Testis (tissue), 3 donors: ENCODE data around the gene NACA2. TPM values are rescaled to one million over a fixed set of nuclear protein-coding genes. Genes with fewer than 3 reads are reported as not detected.

Source experiments
- DNase-seq: peaks from one replicate; pipeline ENCODE4 v3.0.0-alpha.2; 2019
- H3K27ac ChIP-seq, 2 donors: fragments of 200-600 bp; sonication (generic); one replicate each; pipeline ENCODE4 v1.5.1; 2019
- H3K27me3 ChIP-seq: fragments of 200-600 bp; sonication (generic); one replicate; pipeline ENCODE4 v1.5.1; 2019
- H3K36me3 ChIP-seq: fragments of 200-600 bp; sonication (generic); one replicate; pipeline ENCODE4 v1.5.1; 2017; ENCODE audit warnings: low read depth; ENCODE audit errors: missing control alignments
- H3K4me1 ChIP-seq: fragments of 200-600 bp; sonication (generic); one replicate; pipeline ENCODE4 v1.5.1; 2019
- H3K4me3 ChIP-seq, 2 donors: fragments of 200-600 bp; sonication (generic); one replicate each; pipeline ENCODE4 v1.5.1; 2017 to 2019
- H3K9me3 ChIP-seq: fragments of 200-600 bp; sonication (generic); one replicate; pipeline ENCODE4 v1.5.1; 2017
- CTCF ChIP-seq, 3 experiments: fragments of 450-650 bp in 2 of 3; fragments of 200-600 bp in 1 of 3; sonication (generic) in 1 of 3; IDR thresholded peaks; one replicate each; pipeline ENCODE4 v1.5.1; 2016 to 2019; ENCODE audit warnings: antibody characterized with exemption in 3 of 3, mild to moderate bottlenecking in 2 of 3, moderate library complexity in 1 of 3
- POLR2A ChIP-seq: fragments of 450-650 bp; IDR thresholded peaks from one replicate; pipeline ENCODE4 v1.6.1; 2017; ENCODE audit warnings: antibody characterized with exemption, mild to moderate bottlenecking, moderate library complexity
- WGBS, 2 donors: methylation state at CpG; one replicate each; pipeline ENCODE4 v1.1.5; 2018; 5-methylcytosine and 5-hydroxymethylcytosine counted together
- intact Hi-C: fragments of 100-400 bp; cut with DNase I; formaldehyde crosslinking; loops from one replicate; pipeline ENCODE4 v1.15.1; 2023; ENCODE audit warnings: low total_unique reads
- polyA plus RNA-seq: library from polyadenylated mRNA; stranded (reverse); fragments of 350-450 nt; fragmentation: Illumina TruSeq; extraction: RNeasy Lipid Tissue Mini Kit (QIAGEN cat#74804); gene quantifications from one replicate; pipeline ENCODE4 v1.2.3, GENCODE V29; 2014; ENCODE audit warnings: low read depth, low replicate concordance; ENCODE audit not compliant: insufficient read depth
- total RNA-seq, 2 donors: library from RNA; depleted of rRNA; stranded (reverse); fragments of >200 nt; gene quantifications; one replicate each; pipeline ENCODE4 v1.2.3, GENCODE V29; 2016

NACA2 gene
- total and polyA plus RNA-seq, 3 donors from 2014 or later = 13.9 to 129 (median 31.1) TPM

- H3K4me3 ChIP-seq = no peak overlapping the region
- no peaks in the 10 kb centered on the region for H3K4me1 ChIP-seq
- no peaks in the 10 kb centered on the region for H3K27me3 ChIP-seq
- 78 to 86% methylated on average over 1 of the region's 1 CpG for WGBS, 2 donors
- intact Hi-C loops = no loop called here
- H3K36me3 ChIP-seq = no peaks in the 10 kb centered on the region
- no peaks in the 10 kb centered on the region for H3K9me3 ChIP-seq
- no peak overlapping the region for H3K27ac ChIP-seq
- TF ChIP-seq CTCF (IDR thresholded peaks at IDR 0.05) = no peak
- TF ChIP-seq POLR2A = no peak
- DNase-seq = no peak
Measured at GRCh38 chr17:61619493-61619892, 28.5 kb upstream of the NACA2 start.

GRCh38 chr17:61618950-61619349, 27.9 kb upstream of the NACA2 start:
- no peak for DNase-seq
- intact Hi-C loops = no loop called here
- WGBS, 2 donors = 87% methylated on average over 1 of the region's 1 CpG
- Histone ChIP-seq H3K9me3 (no peaks in the 10 kb centered on the region), H3K27ac (no peak overlapping the region), H3K4me3 (no peak overlapping the region), H3K36me3 (no peaks in the 10 kb centered on the region), H3K27me3 (no peaks in the 10 kb centered on the region), H3K4me1 (no peaks in the 10 kb centered on the region)
- no peak for TF ChIP-seq POLR2A
- no peak for TF ChIP-seq CTCF (IDR thresholded peaks at IDR 0.05)

GRCh38 chr17:61617330-61617729, 26.3 kb upstream of the NACA2 start:
- no peak for DNase-seq
- no peaks in the 10 kb centered on the region for H3K4me1 ChIP-seq
- no peak overlapping the region for H3K4me3 ChIP-seq
- no peaks in the 10 kb centered on the region for H3K36me3 ChIP-seq
- TF ChIP-seq POLR2A = no peak
- TF ChIP-seq CTCF (IDR thresholded peaks at IDR 0.05) = no peak
- no peaks in the 10 kb centered on the region for H3K9me3 ChIP-seq
- 76 to 87% methylated on average over 4 of the region's 4 CpGs for WGBS, 2 donors
- intact Hi-C loops = no loop called here
- H3K27me3 ChIP-seq = no peaks in the 10 kb centered on the region
- no peak overlapping the region for H3K27ac ChIP-seq

- WGBS, 2 donors = 62 to 66% methylated on average over 1 of the region's 1 CpG
- no peak overlapping the region for H3K27ac ChIP-seq
- TF ChIP-seq CTCF (IDR thresholded peaks at IDR 0.05) (no peak), POLR2A (no peak)
Measured at GRCh38 chr17:61616783-61617182, 25.8 kb upstream of the NACA2 start.

GRCh38 chr17:61614219-61614618, 23.2 kb upstream of the NACA2 start:
- H3K4me1 ChIP-seq = no peaks in the 10 kb centered on the region
- no peak overlapping the region for H3K4me3 ChIP-seq
- DNase-seq = no peak
- TF ChIP-seq POLR2A (no peak), CTCF (IDR thresholded peaks at IDR 0.05) (no peak)
- no peaks in the 10 kb centered on the region for H3K9me3 ChIP-seq
- no peaks in the 10 kb centered on the region for H3K27me3 ChIP-seq
- intact Hi-C loops = no loop called here
- no peaks in the 10 kb centered on the region for H3K36me3 ChIP-seq
- no peak overlapping the region for H3K27ac ChIP-seq

More at GRCh38 chr17:61616783-61617182, 25.8 kb upstream of the NACA2 start:
- H3K4me3 ChIP-seq = no peak overlapping the region
- no peaks in the 10 kb centered on the region for H3K4me1 ChIP-seq
- H3K9me3 ChIP-seq = no peaks in the 10 kb centered on the region
- H3K36me3 ChIP-seq = no peaks in the 10 kb centered on the region
- no peaks in the 10 kb centered on the region for H3K27me3 ChIP-seq
- no peak for DNase-seq
- intact Hi-C loops = no loop called here
